Limb (tissue), 2 donors: ENCODE data around the gene CADM1.

Experiments
- DNase-seq, 2 donors: peaks; one replicate each; pipeline ENCODE4 v3.0.0-alpha.2; 2016; ENCODE audit errors: extremely low spot score in 2 of 2

The CADM1 gene

GRCh38 chr11:115188188-115188897 is 315.9 kb downstream of the CADM1 start:
- DNase-seq: no peak

GRCh38 chr11:115185931-115186330 is 318.3 kb downstream of the CADM1 start:
- DNase-seq: no peak

GRCh38 chr11:115185507-115185906 is 318.7 kb downstream of the CADM1 start:
- DNase-seq: no peak

- no peak for DNase-seq
These were observed 319.3 kb downstream of the CADM1 start for GRCh38 chr11:115184901-115185300.

GRCh38 chr11:115183830-115184229 is 320.4 kb downstream of the CADM1 start:
- DNase-seq: no peak

- no peak for DNase-seq
These were observed 321.1 kb downstream of the CADM1 start for GRCh38 chr11:115183136-115183535.

- DNase-seq: no peak
These were observed 321.8 kb downstream of the CADM1 start for GRCh38 chr11:115182282-115182955.

- no peak for DNase-seq
These were observed 322.7 kb downstream of the CADM1 start for GRCh38 chr11:115181538-115181937.

GRCh38 chr11:115180272-115180671 is 323.9 kb downstream of the CADM1 start:
- DNase-seq: no peak

- DNase-seq: no peak
These were observed 324.6 kb downstream of the CADM1 start for GRCh38 chr11:115179636-115180035.

- DNase-seq: no peak
These were observed 325.5 kb downstream of the CADM1 start for GRCh38 chr11:115178705-115179104.

GRCh38 chr11:115173136-115173535 is 331.1 kb downstream of the CADM1 start:
- no peak for DNase-seq

GRCh38 chr11:115170133-115170815 is 333.9 kb downstream of the CADM1 start:
- peak in 1 of 2 donors; percentile 50 for DNase-seq

GRCh38 chr11:115169251-115169650 is 335.0 kb downstream of the CADM1 start:
- peak in 1 of 2 donors; percentile 10 for DNase-seq

- no peak for DNase-seq
These were observed 335.5 kb downstream of the CADM1 start for GRCh38 chr11:115168686-115169085.

- DNase-seq: no peak
These were observed 336.0 kb downstream of the CADM1 start for GRCh38 chr11:115168229-115168671.

GRCh38 chr11:115167456-115167855 is 336.8 kb downstream of the CADM1 start:
- DNase-seq: no peak

GRCh38 chr11:115166820-115167219 is 337.4 kb downstream of the CADM1 start:
- DNase-seq: no peak

GRCh38 chr11:115164774-115165173 is 339.4 kb downstream of the CADM1 start:
- no peak for DNase-seq

GRCh38 chr11:115162919-115163318 is 341.3 kb downstream of the CADM1 start:
- DNase-seq: no peak

GRCh38 chr11:115161876-115162275 is 342.3 kb downstream of the CADM1 start:
- DNase-seq: no peak

- DNase-seq: no peak
These were observed 345.0 kb downstream of the CADM1 start for GRCh38 chr11:115159207-115159606.
